ENCODE results near the gene ZNF514.

- TF ChIP-seq EP300 (IDR thresholded peaks at IDR 0.05; ENCODE audit: borderline replicate concordance in 1 of 2, low read depth in 2 of 2, low read length in 2 of 2) (no peak), PHF8 (conservative IDR thresholded peaks at IDR 0.05; ENCODE audit: low read depth, low read length) (no peak), KDM4A (IDR thresholded peaks at IDR 0.05; ENCODE audit: low read depth, low read length, severe bottlenecking) (no peak), RAD21 (IDR thresholded peaks at IDR 0.05 in 1 of 2, conservative IDR thresholded peaks at IDR 0.05 in 1 of 2; ENCODE audit: low read depth in 2 of 2, low read length in 2 of 2) (no peak), JUND (IDR thresholded peaks at IDR 0.05; ENCODE audit: low read length) (no peak)
- TF ChIP-seq, protein P1, sequence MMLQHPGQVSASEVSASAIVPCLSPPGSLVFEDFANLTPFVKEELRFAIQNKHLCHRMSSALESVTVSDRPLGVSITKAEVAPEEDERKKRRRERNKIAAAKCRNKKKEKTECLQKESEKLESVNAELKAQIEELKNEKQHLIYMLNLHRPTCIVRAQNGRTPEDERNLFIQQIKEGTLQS (IDR thresholded peaks at IDR 0.05; ENCODE audit: insufficient read depth, low read depth, low read length), result no peak
- TF ChIP-seq, protein P2, sequence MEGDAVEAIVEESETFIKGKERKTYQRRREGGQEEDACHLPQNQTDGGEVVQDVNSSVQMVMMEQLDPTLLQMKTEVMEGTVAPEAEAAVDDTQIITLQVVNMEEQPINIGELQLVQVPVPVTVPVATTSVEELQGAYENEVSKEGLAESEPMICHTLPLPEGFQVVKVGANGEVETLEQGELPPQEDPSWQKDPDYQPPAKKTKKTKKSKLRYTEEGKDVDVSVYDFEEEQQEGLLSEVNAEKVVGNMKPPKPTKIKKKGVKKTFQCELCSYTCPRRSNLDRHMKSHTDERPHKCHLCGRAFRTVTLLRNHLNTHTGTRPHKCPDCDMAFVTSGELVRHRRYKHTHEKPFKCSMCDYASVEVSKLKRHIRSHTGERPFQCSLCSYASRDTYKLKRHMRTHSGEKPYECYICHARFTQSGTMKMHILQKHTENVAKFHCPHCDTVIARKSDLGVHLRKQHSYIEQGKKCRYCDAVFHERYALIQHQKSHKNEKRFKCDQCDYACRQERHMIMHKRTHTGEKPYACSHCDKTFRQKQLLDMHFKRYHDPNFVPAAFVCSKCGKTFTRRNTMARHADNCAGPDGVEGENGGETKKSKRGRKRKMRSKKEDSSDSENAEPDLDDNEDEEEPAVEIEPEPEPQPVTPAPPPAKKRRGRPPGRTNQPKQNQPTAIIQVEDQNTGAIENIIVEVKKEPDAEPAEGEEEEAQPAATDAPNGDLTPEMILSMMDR (IDR thresholded peaks at IDR 0.05; ENCODE audit: control extremely low read depth in 1 of 3, insufficient read depth in 1 of 3, low read depth in 1 of 3, low read length in 3 of 3), result no peak
Observed at GRCh38 chr2:95122197-95122551, 37.5 kb downstream of the ZNF514 start.

Measured in H1 (cell line).